HG03060 (cell line): Measurements from ENCODE around the gene SUN3.
"Not testable (repeated sequence)": the region's sequence is repeated elsewhere in the genome, so short reads cannot be mapped to it uniquely, and the experiment has no call there.

ENCODE experiments used
- ATAC-seq: cut with Tn5 transposase; IDR thresholded peaks from one replicate; pipeline ENCODE4 v1.9.1; 2021; ENCODE audit warnings: low read depth, moderate number of reproducible peaks; ENCODE audit not compliant: unreplicated experiment

The SUN3 gene

GRCh38 chr7:48033922-48034321 is 5.0 kb upstream of the SUN3 start:
- ATAC-seq, result no peak

GRCh38 chr7:48031111-48031510 is 2.2 kb upstream of the SUN3 start:
- no peak for ATAC-seq

GRCh38 chr7:48025624-48026023 is 3.3 kb downstream of the SUN3 start:
- no peak for ATAC-seq

GRCh38 chr7:48017674-48018073 is 11.2 kb downstream of the SUN3 start:
- no peak for ATAC-seq

- ATAC-seq, result no peak
Measured at GRCh38 chr7:48016641-48017040, 12.3 kb downstream of the SUN3 start.

GRCh38 chr7:48011951-48012350 is 17.0 kb downstream of the SUN3 start:
- ATAC-seq, result no peak

GRCh38 chr7:48011323-48011722 is 17.6 kb downstream of the SUN3 start:
- no peak for ATAC-seq

GRCh38 chr7:48009954-48010353 is 19.0 kb downstream of the SUN3 start:
- no peak for ATAC-seq

- no peak for ATAC-seq
Measured at GRCh38 chr7:48009257-48009656, 19.6 kb downstream of the SUN3 start.

- ATAC-seq, result no peak
Measured at GRCh38 chr7:48006866-48007265, 22.0 kb downstream of the SUN3 start.

GRCh38 chr7:48004638-48005037 is 24.3 kb downstream of the SUN3 start:
- no peak for ATAC-seq

GRCh38 chr7:48004032-48004431 is 24.9 kb downstream of the SUN3 start:
- ATAC-seq, result no peak

GRCh38 chr7:48000164-48000563 is 28.7 kb downstream of the SUN3 start:
- ATAC-seq, result not testable (repeated sequence)

- no peak for ATAC-seq
Measured at GRCh38 chr7:47999413-47999812, 29.5 kb downstream of the SUN3 start.

GRCh38 chr7:47992446-47992845 is 36.5 kb downstream of the SUN3 start:
- no peak for ATAC-seq

- ATAC-seq, result peak; percentile 91
Measured at GRCh38 chr7:47991741-47992311, 37.1 kb downstream of the SUN3 start.

GRCh38 chr7:47991270-47991669 is 37.6 kb downstream of the SUN3 start:
- no peak for ATAC-seq

GRCh38 chr7:47990592-47990991 is 38.3 kb downstream of the SUN3 start:
- ATAC-seq, result no peak

- not testable (repeated sequence) for ATAC-seq
Measured at GRCh38 chr7:47989607-47990400, 39.1 kb downstream of the SUN3 start.

- ATAC-seq, result no peak
Measured at GRCh38 chr7:47988496-47989386, 40.2 kb downstream of the SUN3 start.

GRCh38 chr7:47982610-47983009 is 46.3 kb downstream of the SUN3 start:
- ATAC-seq, result no peak
